ENCODE measurements around the gene EIF4H.
A peak's percentile ranks its signal among the peaks of the same experiment; 100 is the strongest.
"Not testable (repeated sequence)": the region's sequence is repeated elsewhere in the genome, so short reads cannot be mapped to it uniquely, and the experiment has no call there.

Gene EIF4H

DNA sequence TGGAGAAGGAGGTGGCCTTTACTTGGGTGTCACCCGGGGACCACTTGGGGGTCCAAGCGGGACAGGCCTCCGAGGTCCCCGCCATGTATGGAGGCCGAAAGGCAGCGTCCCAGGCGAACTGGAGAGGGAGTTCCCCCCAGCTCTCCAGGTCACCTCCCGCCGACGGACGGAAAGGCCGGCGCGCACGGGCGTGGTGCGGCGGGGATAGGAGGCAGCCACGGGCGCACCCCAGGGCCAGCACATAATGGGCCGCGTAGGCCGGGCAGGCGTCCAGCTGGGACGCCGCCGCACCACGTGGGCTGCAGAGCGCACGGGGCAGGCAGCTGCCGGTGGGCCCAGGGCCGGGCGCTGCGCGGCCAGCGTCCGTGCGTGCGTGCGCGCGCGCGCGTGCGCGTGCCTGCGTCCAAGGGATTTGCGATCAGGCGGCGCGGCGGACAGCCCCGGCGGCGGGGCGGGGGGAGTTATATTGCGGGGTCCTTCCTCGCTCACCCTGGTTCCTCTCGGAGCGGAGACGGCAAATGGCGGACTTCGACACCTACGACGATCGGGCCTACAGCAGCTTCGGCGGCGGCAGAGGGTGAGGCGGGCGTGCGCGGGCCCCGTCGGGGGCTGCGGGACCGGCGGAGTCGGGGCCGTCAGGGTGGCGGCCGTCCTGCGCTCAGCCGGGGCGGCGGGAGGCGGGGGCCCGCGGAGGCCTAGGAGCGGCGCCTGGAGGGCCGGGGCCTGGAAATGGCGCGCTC lies at the start of gene EIF4H:
Gene EIF4H (plus strand): TSS at position 491 of the 740 bp plus-strand sequence. CDS start 28 bp downstream, at position 519.
- DNase-seq = peak; percentile 94
- in situ Hi-C loops (cut with MboI; ENCODE audit: low pct_unique_long_range_greater_than_20kb, low sequenced_read_pairs) = no loop called here

DNA sequence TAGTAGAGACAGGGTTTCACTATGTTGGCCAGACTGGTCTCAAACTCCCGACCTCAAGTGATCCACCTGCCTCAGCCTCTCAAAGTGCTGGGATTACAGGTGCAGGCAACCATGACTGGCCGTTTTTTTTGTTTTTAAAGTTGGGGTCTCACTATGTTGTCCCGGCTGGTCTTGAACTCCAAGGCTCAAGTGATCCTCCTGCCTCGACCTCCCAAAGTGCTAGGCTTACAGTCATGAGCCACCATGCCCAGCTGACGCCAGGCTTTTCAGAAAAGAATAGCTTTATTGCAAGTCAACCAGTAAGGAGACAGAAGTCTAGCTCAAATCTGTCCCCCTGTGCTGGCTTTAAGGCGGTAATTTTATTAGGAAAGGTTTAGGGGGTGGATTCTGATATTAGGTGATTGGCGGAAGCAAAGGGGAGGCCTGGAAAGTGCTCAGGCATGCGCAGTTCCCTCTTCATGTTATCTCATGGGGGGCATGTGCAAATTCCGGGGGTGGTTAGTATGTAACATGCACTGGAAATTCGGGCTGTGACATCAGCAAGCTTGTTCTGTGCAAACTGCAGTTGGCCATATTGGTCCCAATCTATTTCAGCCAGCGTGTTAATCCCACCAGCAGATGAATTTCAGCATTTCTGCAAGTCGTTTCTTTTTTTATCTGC lies 47.8 kb upstream of the EIF4H start:
- no peak for DNase-seq
- in situ Hi-C loops (cut with MboI; ENCODE audit: low pct_unique_long_range_greater_than_20kb, low sequenced_read_pairs) = no loop called here

DNA sequence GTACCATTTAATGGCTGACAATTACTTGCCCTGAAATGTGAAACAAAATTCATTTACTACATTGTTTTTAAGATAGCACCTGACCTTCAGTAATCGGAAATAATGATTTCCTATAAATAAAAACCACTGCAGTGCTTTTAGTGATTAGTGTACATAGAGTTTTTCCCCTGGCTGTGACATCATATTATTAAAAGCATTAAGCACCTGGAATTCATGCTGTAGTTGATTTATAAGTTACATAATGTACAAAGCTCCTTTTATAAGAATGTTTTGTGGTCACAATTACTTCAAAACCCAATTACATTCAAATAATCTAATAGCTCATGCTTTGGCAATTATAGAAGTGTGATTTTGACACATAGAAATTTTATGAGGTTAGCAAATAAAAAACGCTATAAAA lies 44.3 kb upstream of the EIF4H start:
- in situ Hi-C loops (cut with MboI; ENCODE audit: low pct_unique_long_range_greater_than_20kb, low sequenced_read_pairs) = no loop called here
- no peak for DNase-seq

DNA sequence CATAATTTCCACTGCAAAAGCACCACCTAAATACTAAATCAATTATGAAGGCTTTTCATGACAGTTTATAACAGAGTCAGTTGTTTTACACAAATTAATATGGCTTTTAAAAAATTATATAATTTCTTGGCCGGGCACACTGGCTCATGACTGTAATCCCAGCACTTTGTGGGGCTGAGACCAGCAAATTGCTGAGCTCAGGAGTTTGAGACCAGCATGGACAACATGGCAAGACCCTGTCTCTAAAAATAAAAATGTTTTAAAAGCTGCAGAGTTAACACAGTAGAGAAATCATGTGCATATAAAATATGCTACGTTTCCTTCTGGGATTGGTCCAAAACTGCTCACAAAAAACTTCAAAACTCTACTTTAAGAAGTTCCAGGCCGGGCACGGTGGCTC lies 43.6 kb upstream of the EIF4H start:
- DNase-seq = no peak
- in situ Hi-C loops (cut with MboI; ENCODE audit: low pct_unique_long_range_greater_than_20kb, low sequenced_read_pairs) = no loop called here

DNA sequence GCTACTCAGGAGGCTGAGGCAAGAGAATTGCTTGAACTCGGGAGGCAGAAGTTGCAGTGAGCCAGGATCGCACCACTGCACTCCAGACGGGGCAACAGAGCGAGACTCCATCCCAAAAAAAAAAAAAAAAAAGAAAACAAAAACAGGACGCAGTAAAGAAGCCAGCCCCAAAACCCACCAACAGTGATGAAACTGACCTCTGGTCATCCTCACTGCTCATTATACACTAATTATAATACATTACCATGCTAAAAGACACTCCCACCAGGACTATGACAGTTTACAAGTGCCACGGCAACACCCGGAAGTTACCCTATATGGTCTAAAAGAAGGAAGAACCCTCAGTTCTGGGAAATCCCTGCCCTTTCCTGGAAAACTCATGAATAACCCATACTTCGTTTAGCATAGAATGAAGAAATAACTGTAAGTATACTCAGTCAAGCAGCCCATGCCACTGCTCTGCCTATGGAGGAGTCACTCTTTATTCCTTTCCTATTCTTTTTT lies 40.0 kb upstream of the EIF4H start:
- DNase-seq = peak; percentile 87
- in situ Hi-C loops (cut with MboI; ENCODE audit: low pct_unique_long_range_greater_than_20kb, low sequenced_read_pairs) = no loop called here

DNA sequence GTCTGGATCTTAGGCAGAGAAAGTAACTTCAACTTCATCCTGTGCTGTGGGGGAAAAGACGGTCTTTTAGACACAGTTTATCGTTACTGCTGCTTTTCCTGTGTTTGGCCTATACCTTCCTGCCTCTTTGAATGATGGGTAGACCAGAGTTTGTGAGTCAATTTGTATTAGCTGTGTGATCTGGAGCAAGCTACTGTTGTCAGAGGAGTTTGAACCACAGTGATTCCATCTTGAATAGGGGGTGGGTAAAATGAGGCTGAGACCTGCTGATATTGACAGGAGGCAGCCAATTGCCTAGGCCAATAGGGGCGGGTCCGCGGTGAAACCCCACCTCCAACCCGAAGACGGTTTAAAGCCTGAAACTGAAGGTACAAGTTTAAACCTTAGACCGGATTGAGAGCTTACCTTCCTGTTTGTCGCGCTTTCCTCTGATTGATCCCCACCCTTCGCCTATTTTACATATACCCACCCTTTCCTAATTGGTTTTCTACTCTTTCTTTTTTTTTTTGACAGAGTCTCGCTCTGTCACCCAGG lies 35.8 kb upstream of the EIF4H start:
- in situ Hi-C loops (cut with MboI; ENCODE audit: low pct_unique_long_range_greater_than_20kb, low sequenced_read_pairs) = no loop called here
- DNase-seq = no peak

DNA sequence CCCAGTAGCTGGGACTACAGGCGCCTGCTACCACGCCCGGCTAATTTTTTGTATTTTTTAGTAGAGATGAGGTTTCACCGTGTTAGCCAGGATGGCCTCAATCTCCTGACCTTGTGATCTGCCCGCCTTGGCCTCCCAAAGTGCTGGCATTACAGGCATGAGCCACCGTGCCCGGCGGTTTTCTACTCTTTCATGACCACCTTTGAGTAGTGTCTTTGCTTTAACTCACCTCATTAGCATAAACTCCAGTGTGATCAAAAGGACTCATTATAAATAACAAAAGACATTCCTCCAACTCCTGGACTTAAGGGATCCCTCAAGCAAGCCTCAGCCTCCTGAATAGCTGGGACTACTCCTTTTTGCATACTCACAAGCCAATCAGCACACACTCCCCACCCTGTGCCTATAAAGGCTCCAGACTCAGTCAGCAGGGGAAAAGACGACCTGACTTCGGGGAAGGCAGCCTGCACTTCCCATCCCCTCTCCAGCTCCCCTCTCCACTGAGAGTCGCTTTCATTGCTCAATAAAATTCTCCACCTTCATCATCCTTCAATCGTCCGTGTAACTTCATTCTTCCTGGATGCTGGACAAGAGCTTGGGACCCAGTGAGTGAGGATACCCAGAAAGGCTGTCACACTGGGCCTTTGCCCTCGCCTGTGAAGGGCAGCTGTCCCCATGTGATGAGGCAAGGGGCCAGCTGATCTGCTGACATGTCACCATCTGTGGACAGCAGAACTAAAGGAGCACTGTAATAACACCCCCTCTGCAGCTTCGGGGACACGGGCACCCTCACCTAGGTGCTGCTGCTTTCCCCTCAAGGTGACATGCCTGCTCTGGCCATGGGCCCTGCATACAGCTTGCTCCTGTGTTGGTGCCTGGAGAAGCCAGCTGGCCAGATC lies 35.0 kb upstream of the EIF4H start:
- no peak for DNase-seq
- in situ Hi-C loops (cut with MboI; ENCODE audit: low pct_unique_long_range_greater_than_20kb, low sequenced_read_pairs) = no loop called here

DNA sequence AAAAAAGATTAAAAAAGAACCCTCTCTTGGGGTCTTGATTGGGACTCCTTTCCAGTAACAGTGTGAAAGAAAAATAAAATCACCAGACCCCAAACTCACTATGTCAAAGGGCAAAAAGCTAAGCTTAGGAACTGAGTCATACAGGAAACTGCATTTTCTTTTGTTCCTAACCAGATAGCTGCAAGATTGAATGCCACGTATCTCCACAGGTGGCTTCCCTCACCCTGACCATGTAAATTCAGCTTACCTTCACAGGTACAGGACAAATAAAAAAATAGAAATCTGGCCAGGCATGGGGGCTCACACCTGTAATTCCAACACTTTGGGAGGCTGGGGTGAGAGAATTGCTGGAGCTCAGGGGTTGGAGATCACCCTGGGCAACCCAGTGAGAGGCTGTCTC lies 32.5 kb upstream of the EIF4H start:
- in situ Hi-C loops (cut with MboI; ENCODE audit: low pct_unique_long_range_greater_than_20kb, low sequenced_read_pairs) = no loop called here
- DNase-seq = no peak

DNA sequence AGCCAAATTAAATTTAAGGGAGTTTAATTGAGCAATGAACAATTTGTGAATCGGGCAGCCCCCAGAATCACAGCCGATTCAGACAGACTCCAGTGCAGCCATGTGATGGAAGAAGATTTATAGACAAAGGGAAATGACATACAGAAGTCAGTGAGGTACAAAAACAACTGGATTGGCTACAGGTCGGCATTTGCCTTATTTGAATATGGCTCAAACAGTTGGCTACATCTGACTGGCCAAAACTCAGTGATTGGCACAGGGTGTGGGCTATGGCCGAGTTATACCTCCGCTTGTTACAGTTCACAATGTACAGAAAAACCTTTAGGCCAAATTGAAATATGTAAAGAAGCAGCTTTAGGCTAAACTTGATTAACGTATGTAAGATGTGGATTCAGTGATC lies 30.8 kb upstream of the EIF4H start:
- in situ Hi-C loops (cut with MboI; ENCODE audit: low pct_unique_long_range_greater_than_20kb, low sequenced_read_pairs) = no loop called here
- no peak for DNase-seq

DNA sequence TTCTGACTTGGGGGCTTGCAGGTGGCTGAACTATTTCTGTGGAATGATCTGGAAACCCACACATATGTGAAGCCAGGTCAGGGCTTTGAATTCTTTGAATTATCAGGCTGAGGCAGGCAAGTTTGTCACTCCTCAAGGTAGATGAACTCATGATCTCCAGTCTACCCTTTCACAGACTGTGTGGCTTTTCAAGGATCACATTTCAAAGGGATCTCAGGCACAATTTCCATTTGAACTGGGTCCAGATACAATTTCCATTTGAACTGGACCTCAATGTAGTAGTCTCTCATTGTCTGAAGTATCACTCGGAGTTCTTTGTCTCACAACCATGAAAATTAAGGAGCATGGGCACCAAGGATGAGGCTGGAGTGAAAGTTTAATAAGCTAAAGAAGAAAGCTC lies 25.7 kb upstream of the EIF4H start:
- DNase-seq = no peak
- in situ Hi-C loops (cut with MboI; ENCODE audit: low pct_unique_long_range_greater_than_20kb, low sequenced_read_pairs) = no loop called here

DNA sequence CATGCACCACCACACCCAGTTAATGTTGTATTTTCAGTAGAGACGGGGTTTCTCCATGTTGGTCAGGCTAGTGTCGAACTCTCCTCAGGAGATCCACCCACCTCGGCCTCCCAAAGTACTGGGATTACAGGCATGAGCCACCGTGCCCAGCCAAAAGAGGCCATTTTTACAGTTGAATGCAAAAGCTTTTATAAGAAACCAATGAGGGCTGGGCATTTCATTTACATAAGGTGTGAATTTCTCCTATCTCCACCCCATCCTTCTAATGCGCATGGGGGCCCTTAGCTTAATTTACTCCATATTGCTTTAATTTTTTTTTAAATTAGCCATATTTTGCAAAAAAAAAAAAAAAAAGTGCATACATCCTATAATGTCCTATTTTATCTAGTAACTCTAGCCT lies 25.1 kb upstream of the EIF4H start:
- DNase-seq = no peak
- in situ Hi-C loops (cut with MboI; ENCODE audit: low pct_unique_long_range_greater_than_20kb, low sequenced_read_pairs) = no loop called here

DNA sequence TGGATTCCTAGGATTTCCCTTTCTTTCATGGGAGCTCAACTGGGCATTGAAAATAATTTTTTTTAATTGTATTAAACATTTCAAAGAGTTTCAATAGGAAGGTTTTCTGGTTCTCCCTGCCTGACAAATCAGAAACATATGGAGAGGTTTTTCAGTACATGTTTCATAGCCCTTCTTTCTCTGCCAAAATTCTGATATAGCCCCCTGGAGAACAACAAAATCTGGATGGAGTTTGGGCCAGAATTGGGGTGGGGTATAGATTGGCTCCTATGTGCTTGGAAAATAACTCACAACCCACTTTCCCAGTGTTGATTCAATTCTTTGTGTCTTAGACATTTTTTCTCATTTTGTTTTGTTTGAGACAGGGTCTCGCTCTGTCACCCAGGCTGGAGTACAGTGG lies 24.6 kb upstream of the EIF4H start:
- in situ Hi-C loops (cut with MboI; ENCODE audit: low pct_unique_long_range_greater_than_20kb, low sequenced_read_pairs) = no loop called here

DNA sequence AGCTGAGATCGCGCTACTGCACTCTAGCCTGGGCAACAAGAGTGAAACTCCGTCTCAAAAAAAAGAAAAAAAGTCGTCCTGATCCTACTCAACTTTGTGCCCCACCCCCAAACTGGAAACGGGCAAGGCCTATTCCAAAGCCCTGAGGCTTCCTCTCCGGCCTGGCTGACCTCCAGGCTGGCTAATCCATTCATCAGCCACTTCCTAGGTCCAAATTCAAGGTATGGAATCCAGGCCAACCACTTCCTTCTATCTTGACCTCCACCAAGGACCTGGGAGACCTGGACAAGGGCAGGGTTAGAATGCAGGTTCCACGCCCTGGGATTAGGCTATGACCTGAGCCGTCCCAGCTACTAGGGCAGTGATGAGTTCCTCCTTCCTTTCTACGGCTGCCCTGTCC lies 20.4 kb upstream of the EIF4H start:
- DNase-seq = no peak
- in situ Hi-C loops (cut with MboI; ENCODE audit: low pct_unique_long_range_greater_than_20kb, low sequenced_read_pairs) = no loop called here

More for the DNA sequence above, 24.6 kb upstream of the EIF4H start:
- DNase-seq = no peak

DNA sequence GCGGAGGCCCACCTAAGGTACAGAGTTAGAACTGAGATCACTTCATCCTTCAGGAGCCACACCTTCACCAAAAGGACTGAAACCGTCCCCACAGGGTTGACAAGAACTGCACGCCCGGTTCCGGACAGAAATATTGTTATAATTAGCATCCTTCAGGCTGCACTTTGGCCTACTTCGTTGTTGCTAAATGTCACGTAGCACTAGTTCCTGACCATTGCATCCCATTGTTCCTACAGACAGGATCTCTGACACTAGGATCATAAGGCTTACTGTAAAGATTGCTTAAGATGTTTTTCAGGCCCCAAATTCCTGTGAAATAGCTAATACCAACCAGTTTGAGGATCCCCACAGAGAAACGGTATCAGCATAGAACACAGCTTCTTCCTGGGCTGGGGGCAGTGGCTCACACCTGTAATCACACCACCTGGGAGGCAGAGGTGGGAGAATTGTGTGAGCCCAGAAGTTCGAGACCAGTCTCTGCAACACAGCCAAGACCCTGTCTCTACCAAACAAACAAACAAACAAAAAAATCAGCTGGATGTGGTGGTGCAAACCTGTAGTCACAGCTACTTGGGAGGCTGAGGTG lies 18.3 kb upstream of the EIF4H start:
- in situ Hi-C loops (cut with MboI; ENCODE audit: low pct_unique_long_range_greater_than_20kb, low sequenced_read_pairs) = no loop called here
- DNase-seq = no peak

DNA sequence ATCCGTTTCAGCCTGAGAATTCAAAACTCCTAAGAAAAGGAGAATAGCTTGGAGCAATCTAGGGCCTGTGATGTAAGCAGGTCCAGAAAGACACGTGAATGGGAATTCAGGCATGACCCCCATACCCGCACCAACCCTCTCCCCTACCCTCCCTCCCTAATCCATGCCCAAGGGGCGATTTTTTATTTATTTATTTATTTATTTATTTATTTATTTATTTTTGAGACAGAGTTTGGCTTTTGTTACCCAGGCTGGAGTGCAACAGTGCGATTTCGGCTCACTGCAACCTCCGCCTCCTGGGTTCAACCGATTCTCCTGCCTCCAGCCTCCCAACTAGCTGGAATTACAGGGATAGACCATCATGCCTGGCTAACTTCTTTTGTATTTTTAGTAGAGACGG lies 16.6 kb upstream of the EIF4H start:
- DNase-seq = no peak
- in situ Hi-C loops (cut with MboI; ENCODE audit: low pct_unique_long_range_greater_than_20kb, low sequenced_read_pairs) = no loop called here

DNA sequence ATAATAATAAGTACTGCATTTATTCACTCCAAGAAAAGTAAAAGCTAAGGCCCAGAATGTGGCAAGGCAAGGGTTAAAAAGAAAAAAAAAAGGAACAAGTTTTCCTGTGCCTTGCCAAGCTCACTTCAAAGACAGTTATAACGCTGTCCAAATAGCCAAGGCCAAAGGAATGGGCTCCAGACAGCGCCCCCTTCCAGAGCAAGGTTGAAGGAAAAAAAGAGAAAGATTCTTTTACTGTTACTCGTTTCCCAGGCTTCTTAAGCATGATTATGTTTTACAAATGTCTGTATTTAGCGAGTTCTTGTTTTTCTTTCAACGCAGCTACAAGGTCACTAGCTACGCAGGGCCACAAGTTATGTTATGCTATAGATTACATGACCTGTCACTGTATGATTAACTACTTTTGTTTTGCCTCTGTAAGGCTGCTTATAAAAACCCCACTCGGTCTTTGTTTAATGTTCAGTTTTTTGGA lies 9.1 kb upstream of the EIF4H start:
- in situ Hi-C loops (cut with MboI; ENCODE audit: low pct_unique_long_range_greater_than_20kb, low sequenced_read_pairs) = no loop called here
- DNase-seq = peak; percentile 60

DNA sequence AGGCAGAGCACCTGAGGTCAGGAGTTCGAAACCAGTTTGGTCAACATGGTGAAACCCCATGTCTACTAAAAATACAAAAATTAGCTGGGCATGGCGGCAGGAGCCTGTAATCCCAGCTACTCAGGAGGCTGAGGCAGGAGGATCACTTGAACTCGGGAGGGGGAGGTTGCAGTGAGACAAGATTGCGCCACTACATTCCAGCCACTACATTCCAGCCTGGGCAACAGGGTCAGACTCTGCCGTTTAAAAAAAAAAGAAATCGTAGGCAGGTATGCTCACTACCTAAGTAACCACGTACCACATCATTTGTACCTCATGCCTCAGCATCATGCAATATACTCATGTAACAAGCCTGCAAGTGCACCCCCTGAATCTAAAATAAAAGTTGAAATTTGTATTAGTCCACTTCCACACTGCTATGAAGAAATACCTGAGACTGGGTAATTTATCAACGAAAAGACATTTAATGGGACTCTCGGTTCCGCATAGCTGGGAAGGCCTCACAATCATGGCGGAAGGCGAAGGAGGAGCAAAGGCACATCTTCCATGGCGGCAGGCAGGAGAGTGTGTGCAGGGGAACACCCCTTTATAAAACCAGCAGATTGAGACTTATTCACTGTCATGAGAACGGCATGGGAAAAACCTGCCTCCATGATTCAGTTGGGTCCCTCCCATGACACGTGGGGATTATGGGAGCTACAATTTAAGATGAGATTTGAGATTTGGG lies 8.1 kb upstream of the EIF4H start:
- in situ Hi-C loops (cut with MboI; ENCODE audit: low pct_unique_long_range_greater_than_20kb, low sequenced_read_pairs) = no loop called here
- DNase-seq = no peak

DNA sequence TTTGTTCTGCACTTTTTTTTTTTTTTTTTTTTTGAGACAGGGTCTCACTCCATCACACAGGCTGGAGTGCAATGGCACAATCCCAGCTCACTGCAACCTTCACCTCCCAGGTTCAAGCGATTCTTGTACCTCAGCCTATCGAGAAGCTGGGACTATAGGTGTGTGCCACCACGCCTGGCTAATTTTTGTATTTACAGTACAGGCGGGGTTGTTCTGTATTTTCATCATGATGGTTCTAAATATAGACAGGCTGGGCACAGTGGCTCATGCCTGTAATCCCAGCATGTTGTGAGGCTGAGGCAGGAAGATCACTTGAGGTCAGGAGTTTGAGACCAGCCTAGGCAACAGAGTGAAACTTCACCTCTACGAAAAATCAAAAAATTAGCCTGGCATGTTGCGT lies 6.8 kb upstream of the EIF4H start:
- in situ Hi-C loops (cut with MboI; ENCODE audit: low pct_unique_long_range_greater_than_20kb, low sequenced_read_pairs); DNase-seq: not testable (repeated sequence)
